ENCODE data around the gene WDR77. TPM values are rescaled to one million over a fixed set of nuclear protein-coding genes. Genes with fewer than 3 reads are reported as not detected.

WDR77 gene
- total and polyA plus RNA-seq, 2 of the 4 experiments (the other 2 are of a cell fraction): 80.8 to 87.0 TPM

DNA sequence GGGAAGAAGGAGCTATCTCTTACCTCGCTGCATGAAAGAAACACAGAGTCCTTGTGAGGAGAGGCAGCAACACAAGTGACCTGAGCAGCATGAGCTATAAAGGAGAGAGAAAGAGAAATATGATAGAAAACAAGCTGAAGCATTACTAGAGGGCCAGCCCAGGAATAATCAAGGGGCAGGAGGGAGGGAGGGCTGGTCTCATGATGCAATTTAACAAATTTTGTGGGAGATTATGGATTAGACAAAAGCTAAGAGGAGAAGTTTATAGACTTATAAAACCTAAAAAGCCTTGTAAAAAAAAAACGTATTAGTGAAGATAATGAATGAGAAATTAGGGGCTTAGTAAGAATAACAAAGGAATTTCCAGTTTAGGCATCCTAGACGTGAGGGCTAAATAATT is 5.0 kb downstream of the WDR77 start:
- Histone ChIP-seq H3K4me3 (ENCODE audit: insufficient read depth, low read depth, low read length) (no peak overlapping the region), H3K4me2 (ENCODE audit: low read depth, low read length) (no peak overlapping the region), H3K23ac (ENCODE audit: low read depth, low read length) (no peak overlapping the region), H3K27me3 (ENCODE audit: control insufficient read depth, insufficient read depth, low read length) (no peaks in the 10 kb centered on the region), H2BK20ac (ENCODE audit: low read depth, low read length) (no peak overlapping the region), H2BK15ac (ENCODE audit: low read depth, low read length) (no peak overlapping the region), H3K4me1 (ENCODE audit: control insufficient read depth, insufficient read depth, low read length) (no peaks in the 10 kb centered on the region), H2AFZ (replicated peaks; ENCODE audit: low read length, poor library complexity) (no peak overlapping the region), H3K9me1 (ENCODE audit: insufficient read depth, low read length) (peaks cover 3% of the 10 kb centered on the region), H2BK120ac (ENCODE audit: low read depth, low read length) (no peak overlapping the region), H3K9me3 (ENCODE audit: control insufficient read depth, insufficient read depth, low read length) (no peaks in the 10 kb centered on the region), H4K20me1 (ENCODE audit: insufficient read depth, low read length) (no peaks in the 10 kb centered on the region; the same call in 1 of the 2 replicates), H4K91ac (ENCODE audit: insufficient read depth, low read depth, low read length) (no peak overlapping the region), H3K9ac (ENCODE audit: low read depth, low read length) (no peak overlapping the region), H4K5ac (ENCODE audit: low read depth, low read length) (no peak overlapping the region), H4K8ac (ENCODE audit: low read depth in 2 of 2, low read length in 2 of 2) (no peak overlapping the region), H3K14ac (replicated peaks; ENCODE audit: low read depth, low read length) (no peak overlapping the region), H3K36me3 (ENCODE audit: control insufficient read depth, insufficient read depth, low read length) (peaks cover 35% of the 10 kb centered on the region), H3K27ac (ENCODE audit: insufficient read depth, low read length) (no peak overlapping the region), H3K4ac (ENCODE audit: low read depth, low read length) (no peak overlapping the region), H2BK5ac (ENCODE audit: low read depth, low read length, poor library complexity, severe bottlenecking) (no peak overlapping the region), H3K56ac (ENCODE audit: extremely low read depth, insufficient read depth, low read length) (no peak overlapping the region), H2AK9ac (replicated peaks; ENCODE audit: low read depth, low read length, poor library complexity) (no peak overlapping the region), H3K18ac (ENCODE audit: low read depth, low read length) (no peak overlapping the region), H3K79me1 (ENCODE audit: low read depth in 1 of 2, low read length in 2 of 2) (peaks cover 37 to 38% of the 10 kb centered on the region in 2 experiments), H2AK5ac (ENCODE audit: low read depth, low read length) (no peak overlapping the region)
- 100% methylated on average over 1 of the region's 3 CpGs; no CpG with 5 or more reads in 1 of the 2 experiments for WGBS, 2 experiments (ENCODE audit: extremely low coverage in 2 of 2, insufficient read length in 1 of 2)
- ChIA-PET CTCF (no interaction called here), POLR2A (ENCODE audit: unreplicated experiment) (no interaction called here)
- in situ Hi-C loops (cut with MboI; ENCODE audit: low sequenced_read_pairs) (no loop called here), dilution Hi-C loops (cut with HindIII; ENCODE audit: low sequenced_read_pairs, unreplicated experiment) (no loop called here), intact Hi-C loops (cut with micrococcal nuclease) (no loop called here)
- no peak for DNase-seq
- TF ChIP-seq RAD21 (IDR thresholded peaks at IDR 0.05; ENCODE audit: low read length): no peak
- no TSS peak for BruUV-seq (replicated peaks)
- ATAC-seq (ENCODE audit: low read depth): no peak

Data from IMR-90 (cell line).